Body of pancreas (tissue), 4 donors: ENCODE measurements around the gene COQ5.

Source experiments
- CTCF ChIP-seq, 7 experiments: fragments of 450-650 bp in 4 of 7; fragments of 200-600 bp in 3 of 7; sonication (generic) in 3 of 7; IDR thresholded peaks; one replicate each; pipeline ENCODE4 v1.5.1; 2016 to 2019; ENCODE audit warnings: antibody characterized with exemption in 7 of 7
- POLR2A ChIP-seq, 3 donors: fragments of 450-650 bp; IDR thresholded peaks; one replicate each; pipeline ENCODE4 v1.6.1; 2016; ENCODE audit warnings: antibody characterized with exemption in 3 of 3, mild to moderate bottlenecking in 2 of 3

GRCh38 chr12:120554678-120555077 lies 25.7 kb upstream of the COQ5 start:
- TF ChIP-seq CTCF (IDR thresholded peaks at IDR 0.05) = no peak
- no peak for TF ChIP-seq POLR2A (IDR thresholded peaks at IDR 0.05)
